GM12878 (cell line): Measurements from ENCODE around the gene HTRA2. TPM values are rescaled to one million over a fixed set of nuclear protein-coding genes. Genes with fewer than 3 reads are reported as not detected.

Source experiments
- ATAC-seq: fragments of 200-7000 bp; cut with Tn5 transposase; 3 replicates; pipeline ENCODE4 v1.9.1; 2020; ENCODE audit warnings: mild to moderate bottlenecking, moderate library complexity
- BruUV-seq: library from RNA; stranded (reverse); fragments of 400-500 nt; replicated peaks from 2 replicates; lab custom pipeline; 2021; lab: Mats Ljungman, UMichigan
- CTCF ChIA-PET: fragments of 300-600 bp; sonication (Branson Sonifier 250); formaldehyde crosslinking; extraction: SDS; loops from one replicate; lab custom pipeline; 2021; ENCODE audit warnings: inconsistent platforms; lab: Yijun Ruan, JAX
- POLR2A ChIA-PET: fragments of 350-600 bp; formaldehyde crosslinking; extraction: SDS; loops from one replicate; lab custom pipeline; 2021; ENCODE audit warnings: inconsistent platforms; lab: Charles Lee
- RAD21 ChIA-PET: fragments of 300-600 bp; sonication (Branson Sonifier 250); formaldehyde crosslinking; loops from one replicate; lab custom pipeline; 2023; ENCODE audit warnings: antibody characterized with exemption; ENCODE audit not compliant: unreplicated experiment; lab: Charles Lee
- SMC1A ChIA-PET: fragments of 300-600 bp; sonication (Branson Sonifier 250); formaldehyde crosslinking; loops from one replicate; lab custom pipeline; 2023; ENCODE audit not compliant: unreplicated experiment, uncharacterized antibody; lab: Charles Lee
- DNase-seq: peaks from one replicate; pipeline ENCODE4 v3.0.0-alpha.2; 2011; ENCODE audit warnings: low read depth, low spot score
- FAIRE-seq: peaks from 3 replicates; lab custom pipeline; 2011; peaks lifted over from hg19 to GRCh38; lab: Jason Lieb, UNC
- H2AFZ ChIP-seq: 2 replicates; pipeline ENCODE4 v1.6.0; 2011; ENCODE audit warnings: low read depth, low read length, control low read depth; ENCODE audit not compliant: control insufficient read depth
- H3K27ac ChIP-seq: 2 replicates; pipeline ENCODE4 v1.5.1; 2011; ENCODE audit warnings: control low read depth; ENCODE audit not compliant: control insufficient read depth, insufficient read depth
- H3K27me3 ChIP-seq, 2 experiments: replicated peaks in 1 of 2; 2 replicates each; pipeline versions ENCODE4 v1.6.0 to v1.6.1; 2011; ENCODE audit warnings: low read length in 1 of 2; ENCODE audit not compliant: control insufficient read depth in 2 of 2, insufficient read depth in 2 of 2
- H3K36me3 ChIP-seq, 2 experiments: 2 replicates each; pipeline ENCODE4 v1.5.1; 2011; ENCODE audit warnings: low read length in 1 of 2; ENCODE audit not compliant: control insufficient read depth in 2 of 2, insufficient read depth in 2 of 2
- H3K4me1 ChIP-seq: 2 replicates; pipeline ENCODE4 v1.6.1; 2011; ENCODE audit warnings: mild to moderate bottlenecking, low read length, moderate library complexity, mixed read lengths; ENCODE audit not compliant: control insufficient read depth, insufficient read depth
- H3K4me2 ChIP-seq: 2 replicates; pipeline ENCODE4 v1.6.0; 2011; ENCODE audit warnings: control low read depth; ENCODE audit not compliant: control insufficient read depth, insufficient read depth
- H3K4me3 ChIP-seq: fragments of 200-600 bp; sonication (generic); 2 replicates; pipeline ENCODE4 v1.5.1; 2016
- H3K79me2 ChIP-seq: 2 replicates; pipeline ENCODE4 v1.6.0; 2011; ENCODE audit warnings: low read length; ENCODE audit not compliant: control insufficient read depth, insufficient read depth
- H3K9ac ChIP-seq: 2 replicates; pipeline ENCODE4 v1.8.0; 2011; ENCODE audit warnings: low read length, control low read depth, mixed read lengths; ENCODE audit not compliant: control insufficient read depth, insufficient read depth
- H3K9me3 ChIP-seq: replicated peaks from 3 replicates; pipeline ENCODE4 v1.5.1; 2011; ENCODE audit warnings: mild to moderate bottlenecking, low read length; ENCODE audit not compliant: control insufficient read depth, insufficient read depth
- H4K20me1 ChIP-seq: 2 replicates; pipeline ENCODE4 v1.6.0; 2011; ENCODE audit not compliant: control insufficient read depth, insufficient read depth
- FOXK2 ChIP-seq: fragments of 450-650 bp; IDR thresholded peaks from 2 replicates; pipeline ENCODE4 v1.6.1; 2017; ENCODE audit warnings: mild to moderate bottlenecking, moderate library complexity
- NBN ChIP-seq: fragments of 450-650 bp; IDR thresholded peaks from 2 replicates; pipeline ENCODE4 v1.6.1; 2016
- NKRF ChIP-seq: fragments of 450-650 bp; conservative IDR thresholded peaks from 2 replicates; pipeline ENCODE4 v1.6.1; 2017; ENCODE audit warnings: mild to moderate bottlenecking, moderate library complexity
- PAX8 ChIP-seq: fragments of 450-650 bp; IDR thresholded peaks from 2 replicates; pipeline ENCODE4 v1.6.1; 2017; ENCODE audit warnings: mild to moderate bottlenecking, moderate library complexity
- RELA ChIP-seq: fragments of 450-650 bp; IDR thresholded peaks from 2 replicates; pipeline ENCODE4 v1.8.0; 2014; ENCODE audit warnings: borderline replicate concordance; ENCODE audit not compliant: partially characterized antibody
- YY1 ChIP-seq: IDR thresholded peaks from 2 replicates; pipeline ENCODE4 v1.6.1; 2011; ENCODE audit warnings: low read depth, mild to moderate bottlenecking, low read length
- WGBS: methylation state at CpG from one replicate; pipeline ENCODE4 v1.1.6; 2016; ENCODE audit warnings: low lambda C conversion rate; ENCODE audit not compliant: insufficient replicate concordance, insufficient coverage; ENCODE audit errors: missing lambda C conversion rate; 5-methylcytosine and 5-hydroxymethylcytosine counted together
- in situ Hi-C: fragments of 300-500 bp; cut with MboI; formaldehyde crosslinking; loops from 9 replicates; pipeline ENCODE4 v1.14.3; 2018; ENCODE audit warnings: mixed read lengths
- intact Hi-C: fragments of 100-400 bp; cut with micrococcal nuclease; formaldehyde crosslinking; loops from one replicate; pipeline ENCODE4 v1.14.2; 2022; ENCODE audit not compliant: unreplicated experiment
- polyA plus RNA-seq, 11 experiments: library from polyadenylated mRNA; depleted of rRNA in 4 of 11; unstranded in 6 of 11; stranded (reverse) in 5 of 11; fragments of >200 nt; fragmentation: Nextera tagmentation in 4 of 11; fragmentation: Illumina TruSeq in 1 of 11; extraction: Ambion mirVana in 4 of 11; extraction: Trizol in 1 of 11; gene quantifications; 1 replicate in 1 of 11; 2 replicates in 10 of 11; pipeline versions ENCODE4 v1.2.1 to v1.2.3, GENCODE V29; 2011 to 2016; ENCODE audit warnings: inconsistent platforms in 2 of 11, missing spikeins in 2 of 11, low read depth in 1 of 11
- total RNA-seq, 4 experiments: library from RNA; depleted of rRNA in 3 of 4; stranded (reverse); fragments of >200 nt in 3 of 4; fragmentation: Illumina TruSeq in 1 of 4; extraction: Trizol in 1 of 4; gene quantifications; 2 replicates each; pipeline versions ENCODE4 v1.2.1 to v1.2.3, GENCODE V29; 2013 to 2021
- TF ChIP-seq, protein P1 (sequence below): IDR thresholded peaks from 2 replicates; pipeline ENCODE4 v1.6.1; 2011; ENCODE audit warnings: borderline replicate concordance, low read depth, mild to moderate bottlenecking, moderate library complexity, mixed read lengths, low read length; ENCODE audit not compliant: insufficient read depth; ENCODE audit errors: extremely low read length

The HTRA2 gene
- total and polyA plus RNA-seq, 10 of the 15 experiments (the other 5 are each of a cell fraction or from before 2014, with no cell fraction given) = 42.3 to 73.9 (median 54.6) TPM

DNA sequence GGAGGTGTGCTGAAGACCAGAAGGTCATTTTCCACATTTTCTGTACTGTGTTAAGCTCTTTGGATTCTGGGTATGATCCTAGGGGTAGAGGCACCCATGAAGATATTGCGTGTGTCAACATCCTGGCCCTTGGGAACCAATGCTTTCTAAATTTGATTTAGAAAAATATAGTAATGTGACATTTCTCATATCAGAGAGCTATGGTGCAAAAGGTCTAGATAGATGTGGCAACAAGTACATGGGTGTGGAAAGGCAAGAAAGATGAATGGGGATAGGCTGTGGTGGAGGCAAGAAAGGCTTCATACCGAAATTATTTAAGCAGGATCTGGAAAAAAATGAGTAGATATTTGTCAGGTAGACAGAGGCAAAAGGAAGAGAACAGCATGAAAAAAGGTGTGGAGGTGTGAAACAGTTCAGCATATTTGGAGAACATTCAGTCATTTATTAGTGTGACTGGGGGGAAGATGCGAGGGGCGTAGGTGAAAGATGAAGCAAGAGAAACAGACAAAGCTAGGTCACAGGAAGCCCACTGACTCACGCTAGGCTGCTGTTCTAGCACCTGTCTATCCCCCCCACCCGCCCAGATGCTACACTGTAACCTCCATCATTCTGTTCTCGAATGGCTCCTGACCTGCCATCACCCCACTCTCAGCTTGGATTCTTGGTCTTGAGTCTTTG is 36.5 kb downstream of the HTRA2 start:
- no peak for DNase-seq
- Histone ChIP-seq H4K20me1 (no peaks in the 10 kb centered on the region), H3K79me2 (no peaks in the 10 kb centered on the region), H3K27ac (peak overlapping the region; percentile 77)
- in situ Hi-C loops = no loop called here
- BruUV-seq = no TSS peak
- 0 out of 2 replicates have a peak, but pooled peaks have one; percentile 18 for TF ChIP-seq YY1
- no peak for TF ChIP-seq PAX8
- peak; percentile 21; the same call in 1 of the 2 replicates for TF ChIP-seq NBN
- no peak for TF ChIP-seq FOXK2
- TF ChIP-seq RELA = no peak
- no peak for TF ChIP-seq NKRF
- TF ChIP-seq, protein P1, sequence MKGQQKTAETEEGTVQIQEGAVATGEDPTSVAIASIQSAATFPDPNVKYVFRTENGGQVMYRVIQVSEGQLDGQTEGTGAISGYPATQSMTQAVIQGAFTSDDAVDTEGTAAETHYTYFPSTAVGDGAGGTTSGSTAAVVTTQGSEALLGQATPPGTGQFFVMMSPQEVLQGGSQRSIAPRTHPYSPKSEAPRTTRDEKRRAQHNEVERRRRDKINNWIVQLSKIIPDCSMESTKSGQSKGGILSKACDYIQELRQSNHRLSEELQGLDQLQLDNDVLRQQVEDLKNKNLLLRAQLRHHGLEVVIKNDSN = no peak
- TF ChIP-seq, all 136 proteins: peak for 2
- peak overlapping the region; percentile 60; the same call in 1 of the 2 replicates for H3K4me2 ChIP-seq
- FAIRE-seq (no peak), ATAC-seq (peak; percentile 38)
- H3K4me1 ChIP-seq = peaks cover 52% of the 10 kb centered on the region
- no peaks in the 10 kb centered on the region for H3K36me3 ChIP-seq
- ChIA-PET POLR2A (interaction anchor here (0.9 to 25.0 kb wide), 8 partner anchors 11 to 145 kb away, joined by 4 to 441 read pairs (median 12); partner anchors contain the start of genes AUP1, C2orf81, DOK1 and HTRA2), CTCF (interaction anchor here (1.0 to 17.4 kb wide), 15 partner anchors 9 to 175 kb away, joined by 3 to 281 read pairs (median 7); partner anchors contain the start of genes CCDC142, SEMA4F and TTC31), SMC1A (interaction anchor here (1.1 to 16.6 kb wide), 13 partner anchors 8 to 63 kb away, joined by 3 to 371 read pairs (median 9); partner anchors contain the start of genes DQX1 and LOXL3), RAD21 (interaction anchor here (0.7 to 7.5 kb wide), 11 partner anchors 11 to 108 kb away, joined by 3 to 94 read pairs (median 7); partner anchors contain the start of genes AUP1, CCDC142, HTRA2 and LOXL3)
- intact Hi-C loops = no loop called here
- peak overlapping the region; percentile 76 for H2AFZ ChIP-seq
- H3K9me3 ChIP-seq = no peaks in the 10 kb centered on the region
- 71% methylated on average over 4 of the region's 7 CpGs for WGBS
- no peaks in the 10 kb centered on the region for H3K27me3 ChIP-seq
- H3K4me3 ChIP-seq = no peak overlapping the region; the same call in 1 of the 2 replicates
- no peak overlapping the region for H3K9ac ChIP-seq
